Right atrium auricular region (tissue), 2 donors: Measurements from ENCODE around the gene FGD4. TPM values are rescaled to one million over a fixed set of nuclear protein-coding genes. Genes with fewer than 3 reads are reported as not detected.
A peak's percentile ranks its signal among the peaks of the same experiment; 100 is the strongest.

ENCODE experiments used
- DNase-seq: peaks from one replicate; pipeline ENCODE4 v3.0.0-alpha.2; 2019; ENCODE audit warnings: low spot score
- H3K27ac ChIP-seq, 2 donors: fragments of 200-600 bp; sonication (generic); 1 replicate in 1 of 2; 2 replicates in 1 of 2; pipeline ENCODE4 v1.5.1; 2016 to 2019
- H3K27me3 ChIP-seq, 2 donors: fragments of 200-600 bp; sonication (generic); one replicate each; pipeline versions ENCODE4 v1.5.1 to v1.6.0; 2017 to 2019
- H3K36me3 ChIP-seq: fragments of 200-600 bp; sonication (generic); one replicate; pipeline ENCODE4 v1.5.1; 2016
- H3K4me1 ChIP-seq, 2 donors: fragments of 200-600 bp; sonication (generic); one replicate each; pipeline versions ENCODE4 v1.5.1 to v1.6.0; 2017 to 2019
- H3K4me3 ChIP-seq, 2 donors: fragments of 200-600 bp; sonication (generic); 1 replicate in 1 of 2; 2 replicates in 1 of 2; pipeline ENCODE4 v1.5.1; 2017 to 2019; ENCODE audit warnings: mild to moderate bottlenecking in 1 of 2, moderate library complexity in 1 of 2
- H3K9me3 ChIP-seq, 2 donors: fragments of 200-600 bp; sonication (generic); one replicate each; pipeline ENCODE4 v1.5.1; 2019
- total RNA-seq, 2 donors: library from RNA; depleted of rRNA; stranded (reverse); fragments of >200 nt; gene quantifications; one replicate each; pipeline ENCODE4 v1.1.0, GENCODE V29; 2016
- TF ChIP-seq, protein P1 (sequence below), 2 donors: fragments of 200-600 bp; sonication (generic); IDR thresholded peaks; one replicate each; pipeline ENCODE4 v1.5.1; 2019; ENCODE audit warnings: antibody characterized with exemption in 2 of 2

FGD4 gene
- total RNA-seq, 2 donors from 2014 or later, result 13.5 to 16.2 TPM

DNA sequence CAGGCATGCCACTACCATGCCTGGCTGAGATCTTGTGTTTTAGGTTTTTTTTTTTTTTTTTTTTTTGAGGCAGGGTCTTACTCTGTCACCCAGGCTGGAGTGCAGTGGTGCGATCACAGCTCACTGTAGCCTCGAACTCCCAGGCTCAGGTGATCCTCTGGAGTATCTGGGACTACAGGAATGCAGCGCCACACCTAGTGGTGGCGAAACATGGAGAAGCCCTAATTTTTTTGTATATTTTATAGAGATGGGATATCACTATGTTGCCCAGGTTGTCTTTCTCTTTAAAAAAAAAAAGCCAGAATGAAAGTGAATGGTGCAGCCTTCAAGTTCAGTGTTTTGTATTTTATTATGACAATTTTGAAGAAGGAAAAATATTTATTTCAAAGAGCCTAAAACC is 44.1 kb downstream of the FGD4 start:
- no peak for DNase-seq
- H3K4me1 ChIP-seq, result peaks cover 0 to 45% of the 10 kb centered on the region in 2 donors
- H3K27me3 ChIP-seq, result no peaks in the 10 kb centered on the region
- TF ChIP-seq, protein P1, sequence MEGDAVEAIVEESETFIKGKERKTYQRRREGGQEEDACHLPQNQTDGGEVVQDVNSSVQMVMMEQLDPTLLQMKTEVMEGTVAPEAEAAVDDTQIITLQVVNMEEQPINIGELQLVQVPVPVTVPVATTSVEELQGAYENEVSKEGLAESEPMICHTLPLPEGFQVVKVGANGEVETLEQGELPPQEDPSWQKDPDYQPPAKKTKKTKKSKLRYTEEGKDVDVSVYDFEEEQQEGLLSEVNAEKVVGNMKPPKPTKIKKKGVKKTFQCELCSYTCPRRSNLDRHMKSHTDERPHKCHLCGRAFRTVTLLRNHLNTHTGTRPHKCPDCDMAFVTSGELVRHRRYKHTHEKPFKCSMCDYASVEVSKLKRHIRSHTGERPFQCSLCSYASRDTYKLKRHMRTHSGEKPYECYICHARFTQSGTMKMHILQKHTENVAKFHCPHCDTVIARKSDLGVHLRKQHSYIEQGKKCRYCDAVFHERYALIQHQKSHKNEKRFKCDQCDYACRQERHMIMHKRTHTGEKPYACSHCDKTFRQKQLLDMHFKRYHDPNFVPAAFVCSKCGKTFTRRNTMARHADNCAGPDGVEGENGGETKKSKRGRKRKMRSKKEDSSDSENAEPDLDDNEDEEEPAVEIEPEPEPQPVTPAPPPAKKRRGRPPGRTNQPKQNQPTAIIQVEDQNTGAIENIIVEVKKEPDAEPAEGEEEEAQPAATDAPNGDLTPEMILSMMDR (IDR thresholded peaks at IDR 0.05), result no peak
- no peak overlapping the region for H3K27ac ChIP-seq
- no peaks in the 10 kb centered on the region for H3K36me3 ChIP-seq
- no peak overlapping the region for H3K4me3 ChIP-seq
- H3K9me3 ChIP-seq, result no peaks in the 10 kb centered on the region

DNA sequence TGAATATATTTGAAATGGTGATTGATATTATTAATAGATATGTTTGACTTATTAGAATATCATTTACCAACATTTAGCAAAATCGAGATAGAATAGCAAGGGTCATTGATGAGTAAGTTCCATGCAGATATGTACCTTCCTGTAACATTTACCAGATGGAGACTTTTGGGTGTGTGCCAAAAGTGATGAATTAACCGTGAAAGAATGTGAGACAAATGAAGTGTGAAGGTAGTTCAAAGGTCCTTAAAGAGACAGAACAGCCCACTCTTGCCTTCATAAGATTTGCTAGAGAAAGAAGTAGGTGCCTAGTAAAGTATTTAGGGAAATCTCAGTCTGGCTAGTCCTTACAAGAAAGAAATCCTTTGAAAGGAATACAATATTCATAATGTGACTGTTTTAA is 45.5 kb downstream of the FGD4 start:
- Histone ChIP-seq H3K27ac (no peak overlapping the region), H3K9me3 (no peaks in the 10 kb centered on the region), H3K36me3 (no peaks in the 10 kb centered on the region), H3K4me1 (peaks cover 0 to 45% of the 10 kb centered on the region in 2 donors), H3K4me3 (no peak overlapping the region), H3K27me3 (no peaks in the 10 kb centered on the region)
- DNase-seq, result no peak
- TF ChIP-seq, protein P1 (IDR thresholded peaks at IDR 0.05), result no peak

DNA sequence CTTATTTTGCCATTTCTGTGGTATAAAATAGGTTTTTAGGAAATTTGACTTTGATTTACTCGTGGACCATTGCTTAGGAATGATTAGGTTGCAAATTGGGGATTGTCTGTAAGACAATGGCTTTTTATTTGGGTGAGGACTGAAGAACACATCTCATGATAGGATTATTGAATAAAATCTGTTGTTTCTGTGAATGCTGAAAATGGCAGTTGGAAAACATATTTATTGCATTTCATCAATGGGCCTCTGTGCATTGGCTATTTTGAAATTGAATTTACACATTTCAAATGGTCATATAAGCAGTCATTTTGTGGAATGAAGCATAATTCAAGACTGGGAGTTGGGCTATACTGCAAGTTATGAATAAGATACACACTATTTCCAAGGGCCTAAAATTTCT is 46.0 kb downstream of the FGD4 start:
- Histone ChIP-seq H3K4me3 (no peak overlapping the region), H3K36me3 (no peaks in the 10 kb centered on the region), H3K27me3 (no peaks in the 10 kb centered on the region), H3K4me1 (peaks cover 0 to 41% of the 10 kb centered on the region in 2 donors), H3K9me3 (no peaks in the 10 kb centered on the region), H3K27ac (no peak overlapping the region)
- TF ChIP-seq, protein P1 (IDR thresholded peaks at IDR 0.05), result no peak
- no peak for DNase-seq

DNA sequence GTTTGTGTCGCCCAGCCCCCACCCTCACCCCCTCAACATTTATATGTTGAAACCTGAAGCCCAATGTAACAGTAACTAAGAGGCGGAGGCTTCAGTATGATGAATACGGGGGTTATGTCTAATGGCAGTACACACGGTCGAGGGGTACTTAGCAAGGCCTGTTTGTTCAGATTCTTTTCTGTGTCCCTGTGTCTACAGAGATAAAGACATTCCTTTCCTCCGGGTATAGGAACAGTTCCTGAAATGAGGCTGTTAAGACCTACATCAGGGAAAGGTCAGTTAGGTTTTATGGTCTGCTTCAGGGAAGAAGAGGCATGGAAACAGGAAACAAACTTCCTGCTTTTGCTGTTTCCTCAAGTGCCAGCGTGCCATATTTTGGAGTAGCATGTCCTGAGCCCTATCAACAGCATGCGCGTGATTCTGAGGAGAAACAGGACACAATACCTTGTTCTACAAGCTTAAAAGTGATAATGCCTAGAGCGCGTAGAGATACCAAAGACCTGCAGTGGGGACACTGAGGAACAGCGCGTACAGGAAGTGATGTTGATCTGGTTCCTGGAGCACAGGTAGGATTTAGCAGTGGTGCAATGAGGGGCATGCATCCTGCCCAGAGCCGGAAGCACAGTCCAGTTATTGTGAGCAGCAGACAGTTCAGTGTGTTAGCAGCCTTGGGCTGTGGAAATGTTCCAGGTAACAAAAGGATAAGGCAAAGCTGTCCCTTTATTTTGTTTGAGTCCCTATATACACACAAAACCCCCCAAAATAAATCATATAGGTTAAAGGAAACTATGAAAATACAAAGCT is 47.2 kb downstream of the FGD4 start:
- TF ChIP-seq, protein P1 (IDR thresholded peaks at IDR 0.05), result no peak
- H3K4me3 ChIP-seq, result no peak overlapping the region
- no peaks in the 10 kb centered on the region for H3K9me3 ChIP-seq
- peaks cover 0 to 40% of the 10 kb centered on the region in 2 donors for H3K4me1 ChIP-seq
- no peaks in the 10 kb centered on the region for H3K36me3 ChIP-seq
- no peak for DNase-seq
- no peaks in the 10 kb centered on the region for H3K27me3 ChIP-seq
- H3K27ac ChIP-seq, result peak overlapping the region; percentile 4 to 58

DNA sequence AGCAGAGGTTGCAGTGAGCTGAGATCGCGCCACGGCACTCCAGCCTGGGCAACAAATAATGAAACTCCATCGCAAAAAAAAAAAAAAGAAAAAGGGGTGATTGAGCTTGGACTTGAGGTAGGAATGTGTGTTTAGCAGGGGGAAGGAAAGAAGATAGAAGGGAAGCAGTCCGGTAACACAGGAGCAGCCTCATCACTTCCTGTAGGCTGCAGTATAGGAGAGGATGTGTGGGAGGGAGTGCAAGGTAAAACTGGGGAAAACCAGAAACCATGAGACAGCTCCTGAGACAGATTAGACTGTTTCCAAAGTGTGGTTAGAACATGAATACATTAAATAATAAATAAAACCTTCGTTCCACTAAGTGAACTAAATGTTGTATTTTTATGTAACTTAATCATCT is 49.2 kb downstream of the FGD4 start:
- Histone ChIP-seq H3K27me3 (no peaks in the 10 kb centered on the region), H3K4me3 (no peak overlapping the region), H3K9me3 (no peaks in the 10 kb centered on the region), H3K36me3 (no peaks in the 10 kb centered on the region), H3K27ac (no peak overlapping the region), H3K4me1 (peaks cover 0 to 44% of the 10 kb centered on the region in 2 donors)
- TF ChIP-seq, protein P1 (IDR thresholded peaks at IDR 0.05), result no peak
- no peak for DNase-seq

DNA sequence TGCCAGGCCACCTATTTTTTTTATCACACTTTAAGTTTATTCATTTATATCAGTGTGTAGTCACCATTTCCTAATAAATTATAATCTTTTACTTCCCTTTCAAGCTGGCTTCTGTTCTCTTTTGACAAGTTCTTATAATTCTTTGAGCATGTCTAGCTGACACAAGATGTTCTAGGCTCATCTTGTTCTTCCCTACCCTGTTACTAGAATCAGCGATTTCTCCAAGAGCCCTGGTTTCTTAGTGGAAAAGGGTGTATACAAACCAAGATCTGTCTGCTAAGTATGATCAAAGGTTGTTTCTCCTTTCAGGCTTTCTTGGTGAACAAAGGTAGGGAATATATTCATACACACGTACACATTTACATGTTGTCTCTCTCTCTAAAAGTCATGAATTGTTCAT is 51.0 kb downstream of the FGD4 start:
- TF ChIP-seq, protein P1 (IDR thresholded peaks at IDR 0.05), result no peak
- Histone ChIP-seq H3K27me3 (no peaks in the 10 kb centered on the region), H3K9me3 (no peaks in the 10 kb centered on the region), H3K4me3 (no peak overlapping the region), H3K36me3 (no peaks in the 10 kb centered on the region), H3K27ac (no peak overlapping the region), H3K4me1 (peaks cover 0 to 51% of the 10 kb centered on the region in 2 donors)
- DNase-seq, result no peak
